Neural crest cell (in vitro differentiated cells): ENCODE measurements around the gene FER1L5. TPM values are rescaled to one million over a fixed set of nuclear protein-coding genes. Genes with fewer than 3 reads are reported as not detected.

Source experiments
- DNase-seq: peaks from one replicate; pipeline ENCODE4 v3.0.0; 2021; ENCODE audit warnings: low read depth, mixed read lengths, low spot score
- H3K27ac Mint-ChIP-seq: one replicate; pipeline ENCODE4 v1.8.0; 2021; ENCODE audit warnings: mild to moderate bottlenecking, mixed read lengths; ENCODE audit not compliant: unreplicated experiment
- H3K27me3 Mint-ChIP-seq: 2 replicates; pipeline ENCODE4 v1.8.0; 2021; ENCODE audit warnings: low read depth, mild to moderate bottlenecking, mixed read lengths
- H3K36me3 Mint-ChIP-seq: 2 replicates; pipeline ENCODE4 v1.8.0; 2021; ENCODE audit warnings: low read depth, mild to moderate bottlenecking, mixed read lengths
- H3K4me1 Mint-ChIP-seq: 2 replicates; pipeline ENCODE4 v1.8.0; 2021; ENCODE audit warnings: mixed read lengths
- H3K4me3 Mint-ChIP-seq: one replicate; pipeline ENCODE4 v1.8.0; 2021; ENCODE audit warnings: mild to moderate bottlenecking, mixed read lengths
- H3K9me3 Mint-ChIP-seq: 2 replicates; pipeline ENCODE4 v1.8.0; 2021; ENCODE audit warnings: mixed read lengths
- total RNA-seq: library from RNA; stranded (reverse); gene quantifications from 2 replicates; pipeline ENCODE4 v1.2.1, GENCODE V29; 2021
- TF ChIP-seq, protein P1 (sequence below): fragments of 200-600 bp; sonication (generic); conservative IDR thresholded peaks from 2 replicates; pipeline ENCODE4 v1.5.0; 2021; ENCODE audit warnings: antibody characterized with exemption, mild to moderate bottlenecking

FER1L5 gene
- total RNA-seq, 1 donor from 2014 or later = 0.89 TPM

DNA sequence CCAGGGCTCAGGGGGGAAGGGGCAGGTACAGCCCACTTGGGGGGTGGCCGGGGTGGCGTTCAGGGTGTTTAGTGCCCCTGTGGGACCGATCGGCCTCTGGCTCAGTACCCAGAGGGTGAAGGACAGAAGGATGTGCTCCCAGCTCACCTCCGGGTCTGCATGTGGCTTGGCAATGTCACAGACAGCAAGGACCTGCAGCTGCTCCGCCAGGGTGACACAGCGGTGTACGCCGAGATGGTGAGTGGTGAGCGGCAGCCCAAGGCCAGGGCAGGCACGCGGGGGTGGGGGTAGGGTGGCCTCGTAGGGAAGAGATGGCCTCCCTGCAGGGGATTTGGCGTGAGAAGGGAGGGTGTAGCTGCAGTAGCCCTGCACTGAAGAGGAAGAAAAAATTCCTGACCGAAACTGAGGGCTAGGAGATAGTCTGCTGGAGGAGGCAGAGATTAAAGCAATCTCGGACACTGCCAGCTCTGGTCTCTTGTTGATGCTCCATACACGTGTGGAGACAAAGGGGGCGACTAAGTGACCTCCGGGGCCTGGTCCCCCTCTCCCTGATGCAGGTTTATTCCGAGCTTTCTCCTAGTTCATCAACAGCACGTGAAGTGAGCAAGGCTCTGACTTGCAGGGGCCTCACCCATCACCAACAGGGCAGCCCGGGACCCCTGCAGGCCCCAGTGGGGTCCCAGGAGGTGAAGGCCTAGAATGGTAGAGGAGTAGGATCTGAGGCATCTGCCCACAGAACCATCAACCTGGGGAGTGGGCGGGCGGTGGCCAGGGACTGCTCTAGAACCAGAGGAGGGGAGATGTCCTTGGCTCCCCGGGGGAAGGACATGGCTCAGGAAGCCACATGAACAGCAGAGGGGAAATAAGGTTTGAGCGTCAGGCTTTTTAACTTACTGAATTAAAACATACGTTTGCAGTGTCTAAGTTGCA is 45.4 kb downstream of the FER1L5 start:
- Mint-ChIP-seq H3K4me1 (peaks cover 4% of the 10 kb centered on the region), H3K27me3 (no peaks in the 10 kb centered on the region), H3K4me3 (no peak overlapping the region), H3K27ac (peak overlapping the region; percentile 80), H3K36me3 (no peaks in the 10 kb centered on the region), H3K9me3 (no peaks in the 10 kb centered on the region)
- DNase-seq = no peak
- TF ChIP-seq, protein P1, sequence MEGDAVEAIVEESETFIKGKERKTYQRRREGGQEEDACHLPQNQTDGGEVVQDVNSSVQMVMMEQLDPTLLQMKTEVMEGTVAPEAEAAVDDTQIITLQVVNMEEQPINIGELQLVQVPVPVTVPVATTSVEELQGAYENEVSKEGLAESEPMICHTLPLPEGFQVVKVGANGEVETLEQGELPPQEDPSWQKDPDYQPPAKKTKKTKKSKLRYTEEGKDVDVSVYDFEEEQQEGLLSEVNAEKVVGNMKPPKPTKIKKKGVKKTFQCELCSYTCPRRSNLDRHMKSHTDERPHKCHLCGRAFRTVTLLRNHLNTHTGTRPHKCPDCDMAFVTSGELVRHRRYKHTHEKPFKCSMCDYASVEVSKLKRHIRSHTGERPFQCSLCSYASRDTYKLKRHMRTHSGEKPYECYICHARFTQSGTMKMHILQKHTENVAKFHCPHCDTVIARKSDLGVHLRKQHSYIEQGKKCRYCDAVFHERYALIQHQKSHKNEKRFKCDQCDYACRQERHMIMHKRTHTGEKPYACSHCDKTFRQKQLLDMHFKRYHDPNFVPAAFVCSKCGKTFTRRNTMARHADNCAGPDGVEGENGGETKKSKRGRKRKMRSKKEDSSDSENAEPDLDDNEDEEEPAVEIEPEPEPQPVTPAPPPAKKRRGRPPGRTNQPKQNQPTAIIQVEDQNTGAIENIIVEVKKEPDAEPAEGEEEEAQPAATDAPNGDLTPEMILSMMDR = no peak

DNA sequence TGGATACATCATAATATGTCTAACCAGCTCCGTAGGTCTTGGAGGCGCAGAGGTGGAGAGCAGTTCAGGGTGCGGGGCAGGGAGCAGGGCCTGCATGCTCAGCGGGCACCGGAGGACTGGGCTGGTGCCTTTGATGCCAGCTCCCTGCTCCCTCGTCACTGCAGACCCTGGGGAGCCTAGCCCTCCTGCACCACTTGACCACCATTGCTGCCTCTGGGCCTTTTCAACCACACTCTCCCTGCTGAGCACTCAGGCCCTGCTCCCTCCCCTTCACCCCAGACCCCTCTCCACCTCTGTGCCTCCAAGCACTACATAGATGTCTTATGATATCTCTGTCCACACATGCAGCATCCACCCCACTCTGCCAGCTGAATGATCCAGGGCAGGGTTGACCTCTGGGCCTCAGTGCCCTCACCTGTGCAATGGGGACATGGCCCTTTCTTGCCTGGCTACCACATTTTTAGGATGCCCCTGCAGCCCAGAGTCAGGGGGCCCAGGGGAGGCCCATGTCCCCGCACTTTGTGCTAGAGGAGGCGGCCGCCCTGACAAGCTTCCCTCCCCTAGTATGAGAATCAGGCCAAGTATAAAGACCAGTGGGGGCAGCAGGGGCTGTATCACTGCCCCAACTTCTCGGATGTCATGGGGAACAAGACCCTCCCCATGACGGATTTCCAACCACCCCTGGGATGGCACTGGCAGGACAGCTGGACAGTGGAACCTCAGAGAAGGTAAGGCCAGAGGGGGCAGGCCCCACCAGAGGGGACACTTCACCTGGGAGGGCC is 46.3 kb downstream of the FER1L5 start:
- DNase-seq = no peak
- peaks cover 4% of the 10 kb centered on the region for H3K4me1 Mint-ChIP-seq
- no peaks in the 10 kb centered on the region for H3K27me3 Mint-ChIP-seq
- no peaks in the 10 kb centered on the region for H3K36me3 Mint-ChIP-seq
- no peak overlapping the region for H3K4me3 Mint-ChIP-seq
- H3K27ac Mint-ChIP-seq = peak overlapping the region; percentile 50
- TF ChIP-seq, protein P1 = no peak
- no peaks in the 10 kb centered on the region for H3K9me3 Mint-ChIP-seq

DNA sequence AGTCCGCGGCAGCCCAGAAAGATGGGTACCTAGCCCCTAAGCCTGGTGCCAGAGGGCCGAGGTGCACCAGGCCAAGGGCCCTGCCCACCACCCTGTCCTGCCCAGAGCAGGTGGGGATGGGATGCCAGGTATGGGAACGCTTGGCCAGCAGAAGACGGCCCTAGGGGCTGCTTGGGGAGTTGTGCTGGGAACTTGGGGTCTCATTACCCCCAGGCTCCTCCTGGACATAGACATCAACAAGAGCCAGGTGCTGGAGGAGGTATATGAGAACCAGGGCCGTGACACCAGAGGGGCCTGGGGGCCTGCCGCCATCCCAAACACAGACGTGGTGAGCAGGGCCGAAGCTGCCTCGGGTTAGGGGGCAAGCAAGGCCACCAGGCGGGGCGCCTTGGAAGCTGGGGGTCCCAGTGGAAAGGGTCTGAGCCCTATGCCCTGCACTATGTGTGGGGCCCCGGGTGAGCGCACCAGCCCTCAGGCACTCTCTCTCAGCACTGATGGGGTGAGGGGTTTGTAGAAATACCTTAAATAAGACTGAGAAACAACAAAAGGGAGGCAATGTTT is 46.9 kb downstream of the FER1L5 start:
- no peak for DNase-seq
- TF ChIP-seq, protein P1 = no peak
- no peaks in the 10 kb centered on the region for H3K27me3 Mint-ChIP-seq
- H3K36me3 Mint-ChIP-seq = no peaks in the 10 kb centered on the region
- no peaks in the 10 kb centered on the region for H3K9me3 Mint-ChIP-seq
- H3K4me1 Mint-ChIP-seq = peaks cover 2% of the 10 kb centered on the region
- no peak overlapping the region for H3K4me3 Mint-ChIP-seq
- no peak overlapping the region for H3K27ac Mint-ChIP-seq

DNA sequence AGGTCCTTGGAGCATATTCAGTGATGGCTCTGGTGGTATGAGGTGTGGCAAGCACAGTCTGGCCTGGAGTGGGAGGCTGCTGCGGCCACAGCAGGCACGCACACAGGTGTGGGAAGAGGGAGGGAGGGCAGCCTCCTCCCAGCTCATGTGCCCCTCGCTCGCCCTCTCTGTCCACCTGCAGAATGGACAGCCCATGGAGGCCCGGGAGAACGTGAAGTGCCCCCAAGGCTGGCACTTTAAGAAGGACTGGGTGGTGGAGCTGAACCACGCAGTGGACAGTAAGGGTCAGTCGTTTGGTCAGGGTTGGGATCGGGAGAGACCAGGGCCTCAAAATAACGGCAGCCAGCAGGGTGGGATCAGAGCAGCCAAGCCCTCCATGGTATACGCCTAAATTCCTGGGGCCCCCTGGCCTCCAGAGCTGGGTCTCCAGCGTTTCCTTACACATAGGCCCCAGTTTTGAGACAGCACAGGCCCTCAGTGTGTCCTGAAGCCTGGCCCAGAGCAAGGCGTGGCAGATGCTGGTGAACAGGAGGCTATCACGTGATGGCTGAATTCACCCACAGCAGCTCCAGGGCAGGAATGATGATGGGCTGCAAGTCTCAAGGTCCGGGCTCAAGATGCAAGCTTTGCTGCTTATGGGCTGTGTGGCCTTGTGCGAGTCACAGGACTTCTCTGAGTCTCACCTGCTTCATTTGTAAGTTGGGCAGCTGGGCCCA is 47.9 kb downstream of the FER1L5 start:
- no peak for DNase-seq
- Mint-ChIP-seq H3K27me3 (no peaks in the 10 kb centered on the region), H3K36me3 (no peaks in the 10 kb centered on the region), H3K9me3 (no peaks in the 10 kb centered on the region), H3K4me3 (no peak overlapping the region), H3K27ac (no peak overlapping the region), H3K4me1 (no peaks in the 10 kb centered on the region)
- TF ChIP-seq, protein P1 = no peak

DNA sequence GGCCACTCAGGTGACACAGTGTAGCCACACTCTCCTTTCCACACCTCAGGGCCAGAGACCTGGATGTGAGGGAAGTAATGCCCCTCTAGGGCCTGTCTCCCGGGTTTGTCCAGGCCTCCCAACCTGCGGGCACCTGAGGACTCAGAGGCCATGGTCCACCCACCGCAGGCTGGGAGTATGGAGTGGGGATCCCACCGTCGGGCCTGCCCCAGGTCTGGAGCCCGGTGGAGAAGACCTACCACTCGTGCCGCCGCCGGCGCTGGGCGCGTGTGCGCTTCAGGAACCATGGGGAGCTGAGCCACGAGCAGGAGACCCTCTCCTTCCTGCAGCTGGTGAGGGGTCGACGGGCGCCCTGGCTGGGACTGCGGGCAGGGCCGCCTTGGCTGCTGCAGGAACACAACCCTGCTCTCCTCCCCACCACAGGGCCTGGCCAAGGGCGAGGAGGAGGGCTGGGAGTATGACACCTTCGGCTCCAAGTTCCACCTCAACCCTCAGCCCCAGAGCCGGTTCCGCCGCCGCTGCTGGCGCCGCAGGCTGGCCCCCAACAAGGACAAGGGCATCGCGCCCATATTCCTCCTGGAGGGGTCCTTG is 48.6 kb downstream of the FER1L5 start:
- TF ChIP-seq, protein P1 = no peak
- no peaks in the 10 kb centered on the region for H3K4me1 Mint-ChIP-seq
- H3K27ac Mint-ChIP-seq = no peak overlapping the region
- no peak for DNase-seq
- no peaks in the 10 kb centered on the region for H3K9me3 Mint-ChIP-seq
- no peaks in the 10 kb centered on the region for H3K27me3 Mint-ChIP-seq
- no peak overlapping the region for H3K4me3 Mint-ChIP-seq
- no peaks in the 10 kb centered on the region for H3K36me3 Mint-ChIP-seq
